HepG2 (cell line): Measurements from ENCODE around the gene FAM161A.

Experiments used
- ARNT ChIP-seq: fragments of 450-650 bp; IDR thresholded peaks from 2 replicates; pipeline ENCODE4 v1.6.1; 2017
- EP300 ChIP-seq, 3 experiments: sonication (generic) in 1 of 3; formaldehyde crosslinking in 1 of 3; IDR thresholded peaks; 2 replicates each; pipeline versions ENCODE4 v1.5.1 to v1.6.1; 2011 to 2020; ENCODE audit warnings: low read depth in 2 of 3, low read length in 2 of 3, borderline replicate concordance in 1 of 3, improper control_type of control experiment in 1 of 3, mild to moderate bottlenecking in 1 of 3, missing genetic modification reagents in 1 of 3, moderate library complexity in 1 of 3
- FOSL2 ChIP-seq: sonication (generic); formaldehyde crosslinking; IDR thresholded peaks from 2 replicates; pipeline ENCODE4 v1.4.0; 2020; ENCODE audit warnings: missing genetic modification reagents
- HDAC1 ChIP-seq: sonication (generic); formaldehyde crosslinking; IDR thresholded peaks from 2 replicates; pipeline ENCODE4 v1.5.1; 2020; ENCODE audit warnings: mild to moderate bottlenecking, missing genetic modification reagents
- NCOR1 ChIP-seq: fragments of 200-600 bp; sonication (generic); IDR thresholded peaks from 2 replicates; pipeline ENCODE4 v1.7.0; 2017; ENCODE audit warnings: antibody characterized with exemption, low read length, borderline replicate concordance
- NR2F6 ChIP-seq, 2 experiments: IDR thresholded peaks; 2 replicates each; pipeline ENCODE4 v1.6.1; 2016; ENCODE audit warnings: antibody characterized with exemption in 1 of 2, mild to moderate bottlenecking in 1 of 2
- POLR2A ChIP-seq, 2 experiments: IDR thresholded peaks; 2 replicates each; pipeline ENCODE4 v1.6.1; 2011; ENCODE audit warnings: low read depth in 2 of 2, low read length in 2 of 2, mild to moderate bottlenecking in 1 of 2, moderate library complexity in 1 of 2; ENCODE audit not compliant: insufficient read depth in 1 of 2
- SIN3A ChIP-seq: IDR thresholded peaks from 2 replicates; pipeline ENCODE4 v1.6.1; 2011; ENCODE audit warnings: low read depth, mild to moderate bottlenecking, control low read depth, low read length, borderline replicate concordance
- SRF ChIP-seq: IDR thresholded peaks from 2 replicates; pipeline ENCODE4 v1.6.1; 2011; ENCODE audit warnings: mild to moderate bottlenecking, low read depth, low read length, moderate library complexity
- ZNF124 ChIP-seq: sonication (generic); formaldehyde crosslinking; IDR thresholded peaks from 2 replicates; pipeline ENCODE4 v1.4.0; 2020; ENCODE audit warnings: missing genetic modification reagents
- ZNF20 ChIP-seq: sonication (generic); formaldehyde crosslinking; IDR thresholded peaks from 2 replicates; pipeline ENCODE4 v1.4.0; 2020; ENCODE audit warnings: mild to moderate bottlenecking, moderate library complexity, missing genetic modification reagents
- TF ChIP-seq, protein P1 (sequence below): sonication (generic); formaldehyde crosslinking; IDR thresholded peaks from 2 replicates; pipeline ENCODE4 v1.5.1; 2020; ENCODE audit warnings: mild to moderate bottlenecking, missing genetic modification reagents, moderate library complexity
- TF ChIP-seq, protein P2 (sequence below): sonication (generic); formaldehyde crosslinking; IDR thresholded peaks from 2 replicates; pipeline ENCODE4 v1.5.0; 2020; ENCODE audit warnings: mild to moderate bottlenecking, missing genetic modification reagents, moderate library complexity

DNA sequence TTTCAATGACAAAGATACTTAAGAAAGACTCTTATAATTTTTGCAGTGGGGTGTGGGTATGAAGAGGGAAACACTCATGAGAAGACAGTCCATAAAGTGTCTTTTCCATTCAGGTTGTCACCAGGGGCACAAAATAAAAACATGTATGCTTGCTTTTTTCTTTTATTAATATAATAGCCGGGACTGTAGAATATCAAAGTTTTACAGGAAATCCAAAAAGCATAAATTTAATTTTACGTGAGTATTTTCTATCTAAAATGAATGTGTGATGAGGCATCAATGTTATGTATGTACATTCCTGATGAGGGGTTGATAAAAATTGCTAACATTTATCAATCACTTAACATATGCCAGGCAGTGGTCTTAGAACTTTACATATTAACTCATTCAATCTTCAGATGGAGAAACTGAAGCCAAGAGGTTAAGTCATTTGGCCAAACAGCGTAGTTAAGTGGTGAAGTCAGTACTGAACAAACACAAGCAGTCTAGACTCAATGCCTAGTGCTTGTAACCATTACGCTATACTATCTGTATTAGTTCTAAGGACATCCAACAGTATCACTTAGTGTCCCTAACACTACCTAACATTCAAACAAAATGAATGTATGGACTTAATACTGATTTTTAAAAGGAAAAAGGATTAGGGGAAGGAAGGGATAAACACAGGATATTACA, 23.8 kb upstream of the FAM161A start:
- TF ChIP-seq POLR2A (IDR thresholded peaks at IDR 0.05; ENCODE audit: insufficient read depth in 1 of 2, low read depth in 2 of 2, low read length in 2 of 2) (0 out of 4 replicates have a peak, but pooled peaks of 1 of the 2 experiments have one; percentile 18), NCOR1 (no peak), ZNF20 (CRISPR knock-in tag) (no peak), SIN3A (no peak), EP300 (IDR thresholded peaks at IDR 0.05; ENCODE audit: low read depth in 2 of 2, low read length in 2 of 2) (no peak), EP300 (CRISPR knock-in tag; IDR thresholded peaks at IDR 0.05; ENCODE audit: borderline replicate concordance) (no peak), NR2F6 (IDR thresholded peaks at IDR 0.05) (no peak), NR2F6 (CRISPR knock-in tag; IDR thresholded peaks at IDR 0.05) (no peak), SRF (no peak), ARNT (no peak), FOSL2 (no peak), ZNF124 (CRISPR knock-in tag) (no peak), HDAC1 (CRISPR knock-in tag) (no peak)
- TF ChIP-seq, protein P1, sequence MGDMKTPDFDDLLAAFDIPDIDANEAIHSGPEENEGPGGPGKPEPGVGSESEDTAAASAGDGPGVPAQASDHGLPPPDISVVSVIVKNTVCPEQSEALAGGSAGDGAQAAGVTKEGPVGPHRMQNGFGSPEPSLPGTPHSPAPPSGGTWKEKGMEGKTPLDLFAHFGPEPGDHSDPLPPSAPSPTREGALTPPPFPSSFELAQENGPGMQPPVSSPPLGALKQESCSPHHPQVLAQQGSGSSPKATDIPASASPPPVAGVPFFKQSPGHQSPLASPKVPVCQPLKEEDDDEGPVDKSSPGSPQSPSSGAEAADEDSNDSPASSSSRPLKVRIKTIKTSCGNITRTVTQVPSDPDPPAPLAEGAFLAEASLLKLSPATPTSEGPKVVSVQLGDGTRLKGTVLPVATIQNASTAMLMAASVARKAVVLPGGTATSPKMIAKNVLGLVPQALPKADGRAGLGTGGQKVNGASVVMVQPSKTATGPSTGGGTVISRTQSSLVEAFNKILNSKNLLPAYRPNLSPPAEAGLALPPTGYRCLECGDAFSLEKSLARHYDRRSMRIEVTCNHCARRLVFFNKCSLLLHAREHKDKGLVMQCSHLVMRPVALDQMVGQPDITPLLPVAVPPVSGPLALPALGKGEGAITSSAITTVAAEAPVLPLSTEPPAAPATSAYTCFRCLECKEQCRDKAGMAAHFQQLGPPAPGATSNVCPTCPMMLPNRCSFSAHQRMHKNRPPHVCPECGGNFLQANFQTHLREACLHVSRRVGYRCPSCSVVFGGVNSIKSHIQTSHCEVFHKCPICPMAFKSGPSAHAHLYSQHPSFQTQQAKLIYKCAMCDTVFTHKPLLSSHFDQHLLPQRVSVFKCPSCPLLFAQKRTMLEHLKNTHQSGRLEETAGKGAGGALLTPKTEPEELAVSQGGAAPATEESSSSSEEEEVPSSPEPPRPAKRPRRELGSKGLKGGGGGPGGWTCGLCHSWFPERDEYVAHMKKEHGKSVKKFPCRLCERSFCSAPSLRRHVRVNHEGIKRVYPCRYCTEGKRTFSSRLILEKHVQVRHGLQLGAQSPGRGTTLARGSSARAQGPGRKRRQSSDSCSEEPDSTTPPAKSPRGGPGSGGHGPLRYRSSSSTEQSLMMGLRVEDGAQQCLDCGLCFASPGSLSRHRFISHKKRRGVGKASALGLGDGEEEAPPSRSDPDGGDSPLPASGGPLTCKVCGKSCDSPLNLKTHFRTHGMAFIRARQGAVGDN (CRISPR knock-in tag), result no peak
- TF ChIP-seq, protein P2, sequence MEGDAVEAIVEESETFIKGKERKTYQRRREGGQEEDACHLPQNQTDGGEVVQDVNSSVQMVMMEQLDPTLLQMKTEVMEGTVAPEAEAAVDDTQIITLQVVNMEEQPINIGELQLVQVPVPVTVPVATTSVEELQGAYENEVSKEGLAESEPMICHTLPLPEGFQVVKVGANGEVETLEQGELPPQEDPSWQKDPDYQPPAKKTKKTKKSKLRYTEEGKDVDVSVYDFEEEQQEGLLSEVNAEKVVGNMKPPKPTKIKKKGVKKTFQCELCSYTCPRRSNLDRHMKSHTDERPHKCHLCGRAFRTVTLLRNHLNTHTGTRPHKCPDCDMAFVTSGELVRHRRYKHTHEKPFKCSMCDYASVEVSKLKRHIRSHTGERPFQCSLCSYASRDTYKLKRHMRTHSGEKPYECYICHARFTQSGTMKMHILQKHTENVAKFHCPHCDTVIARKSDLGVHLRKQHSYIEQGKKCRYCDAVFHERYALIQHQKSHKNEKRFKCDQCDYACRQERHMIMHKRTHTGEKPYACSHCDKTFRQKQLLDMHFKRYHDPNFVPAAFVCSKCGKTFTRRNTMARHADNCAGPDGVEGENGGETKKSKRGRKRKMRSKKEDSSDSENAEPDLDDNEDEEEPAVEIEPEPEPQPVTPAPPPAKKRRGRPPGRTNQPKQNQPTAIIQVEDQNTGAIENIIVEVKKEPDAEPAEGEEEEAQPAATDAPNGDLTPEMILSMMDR, result no peak
